ENCODE measurements around the gene NADK2. TPM values are rescaled to one million over a fixed set of nuclear protein-coding genes. Genes with fewer than 3 reads are reported as not detected.

The NADK2 gene
- total and polyA plus RNA-seq, 10 of the 15 experiments (the other 5 are each of a cell fraction or from before 2014, with no cell fraction given): 2.4 to 9.0 (median 6.3) TPM

DNA sequence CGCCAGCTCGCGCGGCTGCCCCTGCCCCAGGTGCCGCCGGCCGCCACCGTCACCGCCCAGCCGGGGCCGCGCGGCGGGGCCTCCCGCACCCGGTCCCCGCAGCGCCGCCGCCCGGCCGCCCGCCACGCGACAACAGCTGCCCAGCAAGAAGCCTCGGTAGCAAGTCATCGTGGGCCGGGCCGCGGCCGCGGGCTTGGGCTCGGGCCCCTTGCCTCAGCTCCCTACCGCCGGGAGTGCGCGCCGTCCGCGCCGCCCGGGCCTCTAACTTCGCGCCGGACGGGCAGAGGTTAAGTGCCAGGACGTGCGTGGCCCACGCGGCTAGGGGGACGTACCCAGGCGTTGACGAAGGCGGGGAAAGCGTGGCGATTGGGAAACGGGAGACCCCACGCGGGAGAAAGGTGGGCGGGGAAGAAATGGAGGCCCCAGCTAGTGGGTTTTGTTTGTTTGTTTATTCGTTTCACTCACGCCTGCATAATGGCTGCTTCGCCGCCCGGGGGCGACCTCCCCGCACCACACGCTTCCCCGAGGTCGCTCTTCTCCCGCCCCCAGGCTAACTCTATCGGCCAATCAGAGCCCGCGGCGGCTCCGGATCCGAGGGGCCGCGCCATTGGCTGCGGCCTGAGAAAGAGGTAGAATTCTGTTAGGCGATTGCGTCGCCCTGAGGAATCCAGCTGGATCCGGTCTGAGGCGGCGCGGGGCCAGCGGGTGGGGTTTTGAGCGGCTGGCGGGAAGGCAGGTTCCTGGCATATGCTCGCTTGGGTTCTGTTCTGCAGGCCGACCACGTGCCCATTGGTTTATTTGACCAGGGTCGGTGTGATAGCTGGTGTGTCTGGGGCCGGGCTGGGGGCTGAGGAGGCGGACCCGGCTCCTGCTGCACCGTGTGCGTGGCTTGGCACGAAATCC, at the start of gene NADK2 (continued):
- TF ChIP-seq MYC (IDR thresholded peaks at IDR 0.05; ENCODE audit: insufficient read depth, insufficient read length, insufficient replicate concordance, low read length, severe bottlenecking): peak; percentile 18
- no peak for TF ChIP-seq HDAC6 (IDR thresholded peaks at IDR 0.05; ENCODE audit: unreplicated experiment)
- TF ChIP-seq MTA3 (IDR thresholded peaks at IDR 0.05; ENCODE audit: borderline replicate concordance, low read length): no peak
- TF ChIP-seq STAT3 (IDR thresholded peaks at IDR 0.05; ENCODE audit: low read depth, low read length): no peak
- TF ChIP-seq, protein P1, sequence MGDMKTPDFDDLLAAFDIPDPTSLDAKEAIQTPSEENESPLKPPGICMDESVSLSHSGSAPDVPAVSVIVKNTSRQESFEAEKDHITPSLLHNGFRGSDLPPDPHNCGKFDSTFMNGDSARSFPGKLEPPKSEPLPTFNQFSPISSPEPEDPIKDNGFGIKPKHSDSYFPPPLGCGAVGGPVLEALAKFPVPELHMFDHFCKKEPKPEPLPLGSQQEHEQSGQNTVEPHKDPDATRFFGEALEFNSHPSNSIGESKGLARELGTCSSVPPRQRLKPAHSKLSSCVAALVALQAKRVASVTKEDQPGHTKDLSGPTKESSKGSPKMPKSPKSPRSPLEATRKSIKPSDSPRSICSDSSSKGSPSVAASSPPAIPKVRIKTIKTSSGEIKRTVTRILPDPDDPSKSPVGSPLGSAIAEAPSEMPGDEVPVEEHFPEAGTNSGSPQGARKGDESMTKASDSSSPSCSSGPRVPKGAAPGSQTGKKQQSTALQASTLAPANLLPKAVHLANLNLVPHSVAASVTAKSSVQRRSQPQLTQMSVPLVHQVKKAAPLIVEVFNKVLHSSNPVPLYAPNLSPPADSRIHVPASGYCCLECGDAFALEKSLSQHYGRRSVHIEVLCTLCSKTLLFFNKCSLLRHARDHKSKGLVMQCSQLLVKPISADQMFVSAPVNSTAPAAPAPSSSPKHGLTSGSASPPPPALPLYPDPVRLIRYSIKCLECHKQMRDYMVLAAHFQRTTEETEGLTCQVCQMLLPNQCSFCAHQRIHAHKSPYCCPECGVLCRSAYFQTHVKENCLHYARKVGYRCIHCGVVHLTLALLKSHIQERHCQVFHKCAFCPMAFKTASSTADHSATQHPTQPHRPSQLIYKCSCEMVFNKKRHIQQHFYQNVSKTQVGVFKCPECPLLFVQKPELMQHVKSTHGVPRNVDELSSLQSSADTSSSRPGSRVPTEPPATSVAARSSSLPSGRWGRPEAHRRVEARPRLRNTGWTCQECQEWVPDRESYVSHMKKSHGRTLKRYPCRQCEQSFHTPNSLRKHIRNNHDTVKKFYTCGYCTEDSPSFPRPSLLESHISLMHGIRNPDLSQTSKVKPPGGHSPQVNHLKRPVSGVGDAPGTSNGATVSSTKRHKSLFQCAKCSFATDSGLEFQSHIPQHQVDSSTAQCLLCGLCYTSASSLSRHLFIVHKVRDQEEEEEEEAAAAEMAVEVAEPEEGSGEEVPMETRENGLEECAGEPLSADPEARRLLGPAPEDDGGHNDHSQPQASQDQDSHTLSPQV (IDR thresholded peaks at IDR 0.05): no peak
- no peak for TF ChIP-seq BMI1 (IDR thresholded peaks at IDR 0.05; ENCODE audit: borderline replicate concordance)
- 0 out of 2 replicates have a peak, but pooled peaks have one; percentile 38 for TF ChIP-seq ZNF217 (IDR thresholded peaks at IDR 0.05)
- TF ChIP-seq LARP7 (IDR thresholded peaks at IDR 0.05): peak; percentile 73
- no peak for TF ChIP-seq SKIL (IDR thresholded peaks at IDR 0.05; ENCODE audit: low read depth, poor library complexity, severe bottlenecking)
- no peak for TF ChIP-seq NRF1 (conservative IDR thresholded peaks at IDR 0.05; ENCODE audit: low read depth, low read length)
- TF ChIP-seq POLR2A (IDR thresholded peaks at IDR 0.05; ENCODE audit: low read depth, low read length): peak; percentile 71
- TF ChIP-seq NBN (IDR thresholded peaks at IDR 0.05): peak; percentile 72
- TF ChIP-seq SREBF2 (IDR thresholded peaks at IDR 0.05; ENCODE audit: low read length): no peak
- 0 out of 2 replicates have a peak, but pooled peaks have one; percentile 12 for TF ChIP-seq MEF2A (IDR thresholded peaks at IDR 0.05; ENCODE audit: insufficient read depth, low read depth, low read length)
- no peak for TF ChIP-seq CBFB (IDR thresholded peaks at IDR 0.05; ENCODE audit: low read depth)
- no peak for TF ChIP-seq E2F8 (IDR thresholded peaks at IDR 0.05; ENCODE audit: low read depth, partially characterized antibody)
- TF ChIP-seq, protein P2, sequence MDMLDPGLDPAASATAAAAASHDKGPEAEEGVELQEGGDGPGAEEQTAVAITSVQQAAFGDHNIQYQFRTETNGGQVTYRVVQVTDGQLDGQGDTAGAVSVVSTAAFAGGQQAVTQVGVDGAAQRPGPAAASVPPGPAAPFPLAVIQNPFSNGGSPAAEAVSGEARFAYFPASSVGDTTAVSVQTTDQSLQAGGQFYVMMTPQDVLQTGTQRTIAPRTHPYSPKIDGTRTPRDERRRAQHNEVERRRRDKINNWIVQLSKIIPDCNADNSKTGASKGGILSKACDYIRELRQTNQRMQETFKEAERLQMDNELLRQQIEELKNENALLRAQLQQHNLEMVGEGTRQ (IDR thresholded peaks at IDR 0.05; ENCODE audit: borderline replicate concordance, low read depth, low read length): no peak
- TF ChIP-seq, protein P3, sequence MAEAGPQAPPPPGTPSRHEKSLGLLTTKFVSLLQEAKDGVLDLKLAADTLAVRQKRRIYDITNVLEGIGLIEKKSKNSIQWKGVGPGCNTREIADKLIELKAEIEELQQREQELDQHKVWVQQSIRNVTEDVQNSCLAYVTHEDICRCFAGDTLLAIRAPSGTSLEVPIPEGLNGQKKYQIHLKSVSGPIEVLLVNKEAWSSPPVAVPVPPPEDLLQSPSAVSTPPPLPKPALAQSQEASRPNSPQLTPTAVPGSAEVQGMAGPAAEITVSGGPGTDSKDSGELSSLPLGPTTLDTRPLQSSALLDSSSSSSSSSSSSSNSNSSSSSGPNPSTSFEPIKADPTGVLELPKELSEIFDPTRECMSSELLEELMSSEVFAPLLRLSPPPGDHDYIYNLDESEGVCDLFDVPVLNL (IDR thresholded peaks at IDR 0.05; ENCODE audit: low read depth, low read length): peak; percentile 85
